Suprapubic skin (tissue), 4 donors: Measurements from ENCODE around the gene CMTM8. TPM values are rescaled to one million over a fixed set of nuclear protein-coding genes. Genes with fewer than 3 reads are reported as not detected.

Experiments used
- DNase-seq, 2 donors: peaks; one replicate each; pipeline ENCODE4 v3.0.0-alpha.2; 2019; ENCODE audit warnings: low spot score in 2 of 2
- H3K27ac ChIP-seq: fragments of 200-600 bp; sonication (generic); one replicate; pipeline ENCODE4 v1.5.1; 2019
- H3K27me3 ChIP-seq: fragments of 200-600 bp; sonication (generic); one replicate; pipeline ENCODE4 v1.5.1; 2019
- H3K36me3 ChIP-seq: fragments of 200-600 bp; sonication (generic); one replicate; pipeline ENCODE4 v1.5.1; 2019
- H3K4me1 ChIP-seq: fragments of 200-600 bp; sonication (generic); one replicate; pipeline ENCODE4 v1.5.1; 2019
- H3K4me3 ChIP-seq: fragments of 200-600 bp; sonication (generic); one replicate; pipeline ENCODE4 v1.5.1; 2019; ENCODE audit warnings: mild to moderate bottlenecking
- H3K9me3 ChIP-seq: fragments of 200-600 bp; sonication (generic); one replicate; pipeline ENCODE4 v1.5.1; 2019
- EP300 ChIP-seq: sonication (generic); formaldehyde crosslinking; IDR thresholded peaks from one replicate; pipeline ENCODE4 v1.6.1; 2017; ENCODE audit warnings: antibody characterized with exemption
- POLR2A ChIP-seq, 2 donors: fragments of 450-650 bp; IDR thresholded peaks; one replicate each; pipeline ENCODE4 v1.6.1; 2017; ENCODE audit warnings: antibody characterized with exemption in 2 of 2, mild to moderate bottlenecking in 2 of 2, moderate library complexity in 2 of 2
- POLR2AphosphoS5 ChIP-seq, 3 donors: sonication (generic); formaldehyde crosslinking; IDR thresholded peaks; one replicate each; pipeline ENCODE4 v1.6.1; 2017; ENCODE audit warnings: antibody characterized with exemption in 3 of 3
- WGBS: methylation state at CpG from one replicate; pipeline ENCODE4 v1.1.5; 2018; 5-methylcytosine and 5-hydroxymethylcytosine counted together
- total RNA-seq, 4 donors: library from RNA; depleted of rRNA; stranded (reverse); fragments of >200 nt; gene quantifications; one replicate each; pipeline ENCODE4 v1.1.0, GENCODE V29; 2016
- TF ChIP-seq, protein P1 (sequence below), 2 donors: fragments of 200-600 bp in 1 of 2; fragments of 450-650 bp in 1 of 2; sonication (generic) in 1 of 2; IDR thresholded peaks; one replicate each; pipeline ENCODE4 v1.5.1; 2016 to 2019; ENCODE audit warnings: antibody characterized with exemption in 2 of 2, mild to moderate bottlenecking in 1 of 2, moderate library complexity in 1 of 2

The CMTM8 gene
- total RNA-seq, 4 donors from 2014 or later, result 7.4 to 16.3 (median 10.6) TPM

DNA sequence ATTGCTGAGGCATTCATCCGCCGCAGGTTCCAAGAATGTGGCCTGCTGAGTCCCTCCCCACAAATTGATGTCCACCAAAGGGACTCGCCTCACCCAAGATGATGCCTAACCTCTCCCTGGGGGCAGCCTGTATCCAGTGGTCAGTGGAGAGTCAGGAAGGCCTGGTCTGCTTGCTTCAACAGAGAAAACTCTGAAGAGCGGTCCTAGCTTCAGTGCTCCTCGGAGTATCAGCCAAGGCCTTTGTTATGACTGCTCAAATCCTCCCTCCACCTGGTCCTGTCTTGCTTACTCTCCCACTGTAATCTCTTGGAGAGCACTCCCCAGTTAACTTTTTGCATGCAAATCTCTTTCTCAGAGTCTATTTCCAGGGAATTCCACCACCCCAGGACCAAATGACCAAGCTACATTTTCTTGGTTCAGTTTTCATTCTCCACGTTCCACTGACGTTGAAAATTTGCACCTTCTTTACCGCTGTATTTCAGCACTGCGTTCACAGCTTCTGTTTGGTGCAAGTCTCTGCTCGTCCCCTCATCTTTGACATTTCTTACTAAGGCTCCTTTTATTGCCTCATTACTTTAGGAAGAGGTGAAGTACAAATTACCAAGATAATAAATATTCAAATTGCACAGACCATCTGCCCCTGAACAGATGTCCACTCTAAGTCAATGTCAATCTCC, 175.5 kb downstream of the CMTM8 start:
- H3K4me1 ChIP-seq, result peaks cover 20% of the 10 kb centered on the region
- no peaks in the 10 kb centered on the region for H3K36me3 ChIP-seq
- 70% methylated on average over 10 of the region's 10 CpGs for WGBS
- H3K27me3 ChIP-seq, result no peaks in the 10 kb centered on the region
- peak overlapping the region; percentile 10 for H3K27ac ChIP-seq
- peak in 1 of 2 donors; percentile 35 for DNase-seq
- TF ChIP-seq POLR2A (IDR thresholded peaks at IDR 0.05) (no peak), EP300 (no peak), POLR2AphosphoS5 (IDR thresholded peaks at IDR 0.05) (no peak)
- TF ChIP-seq, protein P1, sequence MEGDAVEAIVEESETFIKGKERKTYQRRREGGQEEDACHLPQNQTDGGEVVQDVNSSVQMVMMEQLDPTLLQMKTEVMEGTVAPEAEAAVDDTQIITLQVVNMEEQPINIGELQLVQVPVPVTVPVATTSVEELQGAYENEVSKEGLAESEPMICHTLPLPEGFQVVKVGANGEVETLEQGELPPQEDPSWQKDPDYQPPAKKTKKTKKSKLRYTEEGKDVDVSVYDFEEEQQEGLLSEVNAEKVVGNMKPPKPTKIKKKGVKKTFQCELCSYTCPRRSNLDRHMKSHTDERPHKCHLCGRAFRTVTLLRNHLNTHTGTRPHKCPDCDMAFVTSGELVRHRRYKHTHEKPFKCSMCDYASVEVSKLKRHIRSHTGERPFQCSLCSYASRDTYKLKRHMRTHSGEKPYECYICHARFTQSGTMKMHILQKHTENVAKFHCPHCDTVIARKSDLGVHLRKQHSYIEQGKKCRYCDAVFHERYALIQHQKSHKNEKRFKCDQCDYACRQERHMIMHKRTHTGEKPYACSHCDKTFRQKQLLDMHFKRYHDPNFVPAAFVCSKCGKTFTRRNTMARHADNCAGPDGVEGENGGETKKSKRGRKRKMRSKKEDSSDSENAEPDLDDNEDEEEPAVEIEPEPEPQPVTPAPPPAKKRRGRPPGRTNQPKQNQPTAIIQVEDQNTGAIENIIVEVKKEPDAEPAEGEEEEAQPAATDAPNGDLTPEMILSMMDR (IDR thresholded peaks at IDR 0.05), result no peak
- H3K4me3 ChIP-seq, result no peak overlapping the region
- H3K9me3 ChIP-seq, result no peaks in the 10 kb centered on the region

DNA sequence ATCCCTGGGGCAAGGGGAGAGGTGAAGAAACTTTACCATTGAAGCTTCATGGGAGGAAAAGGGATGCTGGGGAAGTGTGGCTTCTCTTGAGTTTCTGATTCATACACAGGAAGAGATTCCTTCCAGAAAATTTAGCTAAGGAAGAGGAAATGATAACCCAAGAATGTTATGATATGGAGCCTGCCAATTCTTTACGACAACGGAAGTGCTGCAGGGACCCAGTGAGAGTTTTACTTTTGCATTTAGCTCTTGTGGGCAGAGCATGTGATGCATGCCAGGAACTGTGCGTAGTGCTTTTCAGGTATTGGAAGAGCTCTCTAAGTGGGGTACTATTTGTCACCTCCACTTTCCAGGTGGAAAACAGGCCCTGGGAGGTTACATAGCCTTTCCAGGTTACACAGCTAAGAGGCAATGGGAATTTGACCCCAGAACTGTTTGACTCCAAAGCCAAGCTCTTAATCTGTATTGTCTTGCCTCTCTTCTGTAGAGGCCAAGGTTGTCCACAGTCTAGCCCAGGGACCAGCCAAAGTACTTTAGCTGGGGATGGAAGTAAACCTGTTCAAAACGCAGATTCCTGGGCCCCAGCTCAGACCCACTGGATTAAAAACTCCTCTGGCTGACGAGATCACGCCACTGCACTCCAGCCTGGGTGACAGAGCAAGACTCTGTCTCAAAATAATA, 176.2 kb downstream of the CMTM8 start:
- WGBS, result 63% methylated on average over 6 of the region's 6 CpGs
- Histone ChIP-seq H3K4me3 (no peak overlapping the region), H3K27ac (peak overlapping the region; percentile 52), H3K9me3 (no peaks in the 10 kb centered on the region), H3K27me3 (no peaks in the 10 kb centered on the region), H3K36me3 (no peaks in the 10 kb centered on the region), H3K4me1 (peaks cover 20% of the 10 kb centered on the region)
- DNase-seq, result peak in 1 of 2 donors; percentile 47
- no peak for TF ChIP-seq POLR2A (IDR thresholded peaks at IDR 0.05)
- TF ChIP-seq, protein P1 (IDR thresholded peaks at IDR 0.05), result no peak
- no peak for TF ChIP-seq EP300
- no peak for TF ChIP-seq POLR2AphosphoS5 (IDR thresholded peaks at IDR 0.05)

DNA sequence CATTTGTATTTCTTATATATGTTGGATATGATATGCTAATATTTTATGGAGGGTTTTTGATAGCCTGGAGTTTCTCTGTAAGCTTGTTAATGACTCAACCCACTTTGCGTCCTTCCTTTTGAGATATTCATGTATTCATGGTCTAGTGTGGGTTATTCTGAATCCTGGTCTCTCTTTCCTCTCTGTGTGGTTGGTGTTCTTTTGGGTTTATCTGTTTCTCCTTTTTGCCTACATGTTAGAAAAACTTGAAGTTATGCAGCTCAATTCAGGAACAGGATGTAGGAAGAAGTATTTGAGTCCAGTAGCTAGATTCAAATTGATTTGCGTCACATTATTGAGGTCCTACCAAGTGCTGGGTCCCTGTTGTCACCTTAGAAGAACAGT, 181.3 kb downstream of the CMTM8 start:
- H3K9me3 ChIP-seq, result no peaks in the 10 kb centered on the region
- TF ChIP-seq POLR2A (IDR thresholded peaks at IDR 0.05) (no peak), POLR2AphosphoS5 (IDR thresholded peaks at IDR 0.05) (no peak), EP300 (no peak)
- TF ChIP-seq, protein P1 (IDR thresholded peaks at IDR 0.05), result no peak
- H3K4me3 ChIP-seq, result no peak overlapping the region
- no peak for DNase-seq
- peaks cover 55% of the 10 kb centered on the region for H3K4me1 ChIP-seq
- H3K27me3 ChIP-seq, result no peaks in the 10 kb centered on the region
- 77% methylated on average over 2 of the region's 2 CpGs for WGBS
- H3K27ac ChIP-seq, result peak overlapping the region; percentile 47
- no peaks in the 10 kb centered on the region for H3K36me3 ChIP-seq

Other genes starting within 250 kb of the CMTM8 start
- 10 to 100 TPM; 21.4 to 79.9 (median 28.5) TPM for gene GPD1L, start 132.1 kb upstream of the CMTM8 start, total RNA-seq
- gene CMTM7, start 153.2 kb downstream of the CMTM8 start, total RNA-seq, result 10 to 100 TPM in 2 of 4 donors, 1 to 10 TPM in 2; 7.5 to 14.7 (median 10.9) TPM